ENCODE data around the gene TMEM219. TPM values are rescaled to one million over a fixed set of nuclear protein-coding genes. Genes with fewer than 3 reads are reported as not detected.

The TMEM219 gene
- polyA plus RNA-seq, 1 donor, result 61.2 TPM

GRCh38 chr16:29982560-29983419 lies 20.9 kb downstream of the TMEM219 start:
- DNase-seq, result no peak

GRCh38 chr16:29983420-29984136 lies 21.7 kb downstream of the TMEM219 start:
- no peak for DNase-seq

- DNase-seq, result no peak
Observed at GRCh38 chr16:29984137-29984763, 22.4 kb downstream of the TMEM219 start.

- no peak for DNase-seq
Observed at GRCh38 chr16:29984764-29985147, 22.9 kb downstream of the TMEM219 start.

GRCh38 chr16:29985271-29985811 lies 23.5 kb downstream of the TMEM219 start:
- no peak for DNase-seq

- no peak for DNase-seq
Observed at GRCh38 chr16:29986231-29986630, 24.4 kb downstream of the TMEM219 start.

GRCh38 chr16:29986931-29987330 lies 25.1 kb downstream of the TMEM219 start:
- DNase-seq, result no peak

- no peak for DNase-seq
Observed at GRCh38 chr16:29987371-29988085, 25.6 kb downstream of the TMEM219 start.

- DNase-seq, result no peak
Observed at GRCh38 chr16:29988346-29989075, 26.6 kb downstream of the TMEM219 start.

- no peak for DNase-seq
Observed at GRCh38 chr16:29989111-29989858, 27.4 kb downstream of the TMEM219 start.

- DNase-seq, result no peak
Observed at GRCh38 chr16:29990034-29990433, 28.2 kb downstream of the TMEM219 start.

- DNase-seq, result no peak
Observed at GRCh38 chr16:29990883-29991570, 29.1 kb downstream of the TMEM219 start.

- no peak for DNase-seq
Observed at GRCh38 chr16:29991571-29991904, 29.7 kb downstream of the TMEM219 start.

- DNase-seq, result no peak
Observed at GRCh38 chr16:29992344-29992967, 30.6 kb downstream of the TMEM219 start.

GRCh38 chr16:29993191-29993902 lies 31.5 kb downstream of the TMEM219 start:
- no peak for DNase-seq

GRCh38 chr16:29993903-29994599 lies 32.2 kb downstream of the TMEM219 start:
- DNase-seq, result no peak

- DNase-seq, result no peak
Observed at GRCh38 chr16:29994600-29995323, 32.9 kb downstream of the TMEM219 start.

Measured in hindlimb muscle (tissue), 1 donor.